ENCODE measurements around the gene SLC16A5. TPM values are rescaled to one million over a fixed set of nuclear protein-coding genes. Genes with fewer than 3 reads are reported as not detected.
"Not testable (repeated sequence)": the region's sequence is repeated elsewhere in the genome, so short reads cannot be mapped to it uniquely, and the experiment has no call there.

The SLC16A5 gene
- total RNA-seq, 1 donor, result 5.6 TPM

- no peak for DNase-seq (ENCODE audit: low read depth)
- no peak for TF ChIP-seq CTCF (IDR thresholded peaks at IDR 0.05; ENCODE audit: insufficient read depth, low read depth, low read length)
- no peak overlapping the region for H3K4me3 ChIP-seq (ENCODE audit: low read depth, low read length)
Observed at GRCh38 chr17:75125984-75126383, 38.2 kb downstream of the SLC16A5 start.

DNA sequence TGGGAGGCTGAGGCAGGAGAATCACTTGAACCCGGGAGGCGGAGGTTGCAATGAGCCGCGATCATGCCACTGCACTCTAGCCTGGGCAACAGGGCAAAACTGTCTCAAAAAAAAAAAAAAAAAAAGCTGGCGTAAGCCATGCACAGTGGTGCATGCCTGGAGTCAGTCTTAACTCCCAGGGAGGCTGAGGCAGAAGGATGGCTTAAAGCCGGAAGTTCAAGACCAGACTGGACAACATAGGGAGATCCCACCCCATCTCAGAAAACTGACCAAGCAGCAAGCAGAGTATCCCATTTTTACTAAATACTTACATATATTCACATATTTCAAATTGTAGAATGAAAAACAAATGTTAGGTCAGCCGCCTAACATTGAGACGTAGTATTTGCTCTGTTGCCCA lies 39.2 kb downstream of the SLC16A5 start:
- no peak for TF ChIP-seq CTCF (IDR thresholded peaks at IDR 0.05; ENCODE audit: insufficient read depth, low read depth, low read length)
- no peak overlapping the region for H3K4me3 ChIP-seq (ENCODE audit: low read depth, low read length)
- no peak for DNase-seq (ENCODE audit: low read depth)

DNA sequence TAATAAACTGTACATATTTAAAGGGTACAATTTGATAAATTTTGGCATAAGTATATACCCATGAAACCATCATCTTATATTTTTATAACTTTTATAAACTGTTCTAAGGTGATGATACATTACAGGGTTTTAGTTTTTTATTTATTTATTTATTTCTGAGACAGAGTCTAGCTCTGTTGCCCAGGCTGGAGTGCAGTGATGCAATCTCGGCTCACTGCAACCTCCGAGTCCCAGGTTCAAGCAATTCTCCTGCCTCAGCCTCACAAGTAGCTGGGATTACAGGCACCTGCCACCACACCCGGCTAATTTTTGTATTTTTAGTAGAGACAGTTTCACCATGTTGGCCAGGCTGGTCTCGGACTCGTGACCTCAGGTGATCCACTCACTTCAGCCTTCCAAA lies 40.2 kb downstream of the SLC16A5 start:
- not testable (repeated sequence) for DNase-seq (ENCODE audit: low read depth)

DNA sequence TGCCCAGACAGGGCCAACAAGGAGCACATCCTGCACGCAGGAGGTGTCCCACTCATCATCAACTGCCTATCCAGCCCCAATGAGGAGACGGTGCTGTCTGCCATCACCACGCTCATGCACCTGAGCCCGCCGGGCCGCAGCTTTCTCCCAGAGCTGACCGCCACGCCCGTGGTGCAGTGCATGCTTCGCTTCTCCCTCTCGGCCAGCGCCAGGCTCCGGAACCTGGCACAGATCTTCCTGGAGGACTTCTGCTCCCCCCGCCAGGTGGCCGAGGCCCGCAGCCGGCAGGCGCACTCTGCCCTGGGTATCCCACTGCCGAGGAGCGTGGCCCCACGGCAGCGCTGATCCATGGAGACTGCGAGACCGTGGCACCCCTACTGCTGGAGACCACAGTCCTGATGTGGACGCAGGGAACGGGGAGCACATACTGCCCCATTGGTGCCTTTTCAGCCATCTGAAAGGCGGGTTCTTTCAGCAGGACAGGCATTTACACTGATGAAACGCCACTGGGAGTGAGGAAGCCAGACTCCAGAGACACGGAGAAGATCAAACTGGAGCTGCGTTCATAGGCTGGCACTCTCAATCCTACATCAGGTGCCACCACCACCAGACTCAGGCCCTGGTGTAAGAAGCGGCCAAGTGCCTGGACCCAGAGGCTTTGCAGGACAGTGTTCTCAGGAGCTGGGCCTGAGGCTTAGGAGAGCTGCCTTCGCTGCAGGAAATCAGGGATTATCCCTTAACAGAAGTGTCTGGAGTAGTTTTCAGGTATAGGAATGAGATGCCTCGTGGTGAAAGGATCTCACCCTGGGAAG lies 41.1 kb downstream of the SLC16A5 start:
- no peak for TF ChIP-seq CTCF (IDR thresholded peaks at IDR 0.05; ENCODE audit: insufficient read depth, low read depth, low read length)
- no peak for DNase-seq (ENCODE audit: low read depth)

More for the DNA sequence above, 40.2 kb downstream of the SLC16A5 start:
- H3K4me3 ChIP-seq (ENCODE audit: low read depth, low read length), result not testable (repeated sequence)

GRCh38 chr17:75129576-75129975 lies 41.8 kb downstream of the SLC16A5 start:
- no peak for TF ChIP-seq CTCF (IDR thresholded peaks at IDR 0.05; ENCODE audit: insufficient read depth, low read depth, low read length)
- no peak for DNase-seq (ENCODE audit: low read depth)
- H3K4me3 ChIP-seq (ENCODE audit: low read depth, low read length), result no peak overlapping the region

More for the DNA sequence above, 41.1 kb downstream of the SLC16A5 start:
- no peak overlapping the region for H3K4me3 ChIP-seq (ENCODE audit: low read depth, low read length)

DNA sequence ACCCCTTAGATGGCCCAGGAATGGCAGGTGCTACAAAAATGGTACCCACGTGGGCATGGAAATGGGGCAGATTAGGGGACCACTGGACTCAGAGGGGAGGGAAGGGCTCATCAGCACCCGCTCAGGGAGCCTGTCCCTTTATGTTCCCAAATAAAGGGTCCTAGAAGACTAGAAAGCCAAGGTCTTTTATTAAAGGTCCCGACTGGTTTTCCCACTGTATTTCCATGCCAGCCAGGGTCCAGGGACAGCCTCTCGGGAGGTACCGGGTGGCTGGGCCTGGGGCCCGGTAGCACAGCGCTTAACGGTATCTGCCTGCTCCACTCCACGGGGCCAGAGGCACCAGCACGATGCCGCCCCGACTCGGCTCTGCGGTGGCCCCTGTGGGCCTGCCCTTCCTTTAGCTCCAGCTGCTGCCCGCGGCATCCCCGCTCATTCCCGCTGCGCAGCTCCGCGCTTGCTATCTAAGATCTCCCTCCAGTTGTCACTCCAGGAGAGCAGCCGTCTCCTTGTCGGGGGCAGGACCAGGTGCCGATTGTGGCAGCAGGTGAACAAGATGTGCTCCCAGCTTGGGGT lies 42.4 kb downstream of the SLC16A5 start:
- no peak for TF ChIP-seq CTCF (IDR thresholded peaks at IDR 0.05; ENCODE audit: insufficient read depth, low read depth, low read length)
- peak overlapping the region; percentile 83 for H3K4me3 ChIP-seq (ENCODE audit: low read depth, low read length)
- DNase-seq (ENCODE audit: low read depth), result no peak

- peak; percentile 66 for DNase-seq (ENCODE audit: low read depth)
- H3K4me3 ChIP-seq (ENCODE audit: low read depth, low read length), result peak overlapping the region; percentile 83
- peak; percentile 67 for TF ChIP-seq CTCF (IDR thresholded peaks at IDR 0.05; ENCODE audit: insufficient read depth, low read depth, low read length)
Observed at GRCh38 chr17:75130632-75131277, 43.0 kb downstream of the SLC16A5 start.
